HPDE6-E6E7 (cell line): ENCODE results near the gene MTREX.

Experiments used
- DNase-seq: peaks from one replicate; pipeline ENCODE4 v3.0.0; 2011; ENCODE audit warnings: missing footprints; ENCODE audit errors: extremely low spot score

Gene MTREX

DNA sequence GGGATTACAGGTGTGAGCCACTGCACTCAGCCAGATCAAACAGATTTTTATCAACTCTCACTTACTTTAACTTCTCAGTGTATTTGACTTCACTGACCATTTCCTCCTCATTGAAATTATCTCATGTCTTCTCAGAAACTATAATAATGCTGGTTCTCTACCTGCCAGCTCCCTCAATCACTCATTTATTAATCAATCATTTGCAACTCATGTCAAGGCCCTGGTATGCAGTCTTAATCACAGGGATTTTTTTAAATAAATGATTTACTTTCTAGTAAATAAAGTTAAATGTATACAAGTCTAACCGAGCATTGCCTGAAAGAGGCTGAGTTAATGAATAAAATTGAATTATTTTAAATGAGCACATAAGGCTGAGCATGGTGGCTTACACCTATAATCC, 163.7 kb downstream of the MTREX start:
- DNase-seq: no peak

DNA sequence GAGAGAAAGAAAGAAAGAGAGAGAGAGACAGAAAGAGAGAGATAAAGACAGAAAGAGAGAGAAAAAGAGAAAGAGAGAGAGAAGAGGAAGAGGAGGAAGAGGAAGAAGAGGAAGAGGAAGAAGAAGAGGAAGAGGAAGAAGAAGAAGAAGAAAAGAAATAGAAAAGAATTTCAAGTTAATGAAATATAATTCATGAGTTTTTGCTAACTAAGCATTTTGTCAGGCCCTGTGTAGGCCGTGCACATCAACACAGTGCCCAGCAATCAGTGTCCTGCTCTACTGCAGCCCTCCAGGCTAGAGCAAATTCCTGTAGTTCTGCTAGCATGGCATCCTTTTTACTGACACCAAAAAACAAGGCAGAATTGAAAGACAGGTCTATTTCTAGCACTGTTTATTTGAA, 164.9 kb downstream of the MTREX start:
- DNase-seq: no peak
